ENCODE data around the gene DNPH1.

- TF ChIP-seq ZNF274 (IDR thresholded peaks at IDR 0.05; ENCODE audit: low read depth, low read length) (no peak), YY1 (IDR thresholded peaks at IDR 0.05; ENCODE audit: insufficient read depth, insufficient read length) (no peak)
Measured at GRCh38 chr6:43240950-43241349, 11.7 kb upstream of the DNPH1 start.
